ENCODE measurements around the gene PGA3. TPM values are rescaled to one million over a fixed set of nuclear protein-coding genes. Genes with fewer than 3 reads are reported as not detected.

The PGA3 gene
- total RNA-seq, 2 donors from 2014 or later: not detected

DNA sequence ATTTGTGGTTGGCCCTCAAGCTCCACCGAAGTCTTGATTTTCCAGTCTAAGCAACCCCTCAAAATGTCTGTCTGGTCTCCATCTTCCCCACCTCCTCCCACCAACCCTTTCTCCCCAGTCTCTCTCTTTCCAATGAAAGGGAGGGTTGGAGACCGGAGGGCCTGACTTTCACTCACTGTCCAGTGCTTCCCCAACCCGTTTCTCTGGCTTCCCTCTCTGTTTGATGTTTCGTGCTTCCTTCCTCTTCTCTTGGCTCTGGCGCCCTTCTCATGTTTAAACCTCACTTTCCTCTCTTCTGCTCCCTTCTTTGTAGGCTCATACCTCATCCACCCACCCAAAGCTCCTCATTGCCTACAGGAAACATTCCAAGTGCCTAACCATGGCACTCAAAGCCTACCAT lies 31.0 kb upstream of the PGA3 start:
- no peaks in the 10 kb centered on the region for H3K4me1 ChIP-seq (ENCODE audit: control insufficient read depth, insufficient read depth, low read length)
- Mint-ChIP-seq H3K36me3 (ENCODE audit: low read depth) (no peaks in the 10 kb centered on the region), H3K27ac (no peak overlapping the region), H3K27me3 (ENCODE audit: insufficient read depth) (peaks cover 62% of the 10 kb centered on the region), H3K4me3 (no peak overlapping the region), H3K4me1 (peaks cover 8% of the 10 kb centered on the region), H3K9me3 (peaks cover 18% of the 10 kb centered on the region)
- DNase-seq: no peak
- H3K27me3 ChIP-seq (ENCODE audit: control insufficient read depth, insufficient read depth, low read length, poor library complexity, severe bottlenecking): peaks cover 20% of the 10 kb centered on the region
- H3K4me3 ChIP-seq (ENCODE audit: low read length): no peak overlapping the region
- no peaks in the 10 kb centered on the region for H3K36me3 ChIP-seq (ENCODE audit: control insufficient read depth, insufficient read depth, low read length)
- 84 to 89% methylated on average over 5 of the region's 5 CpGs for WGBS, 2 experiments (ENCODE audit: insufficient coverage in 1 of 2, insufficient read length in 1 of 2)
- TF ChIP-seq, protein P1, sequence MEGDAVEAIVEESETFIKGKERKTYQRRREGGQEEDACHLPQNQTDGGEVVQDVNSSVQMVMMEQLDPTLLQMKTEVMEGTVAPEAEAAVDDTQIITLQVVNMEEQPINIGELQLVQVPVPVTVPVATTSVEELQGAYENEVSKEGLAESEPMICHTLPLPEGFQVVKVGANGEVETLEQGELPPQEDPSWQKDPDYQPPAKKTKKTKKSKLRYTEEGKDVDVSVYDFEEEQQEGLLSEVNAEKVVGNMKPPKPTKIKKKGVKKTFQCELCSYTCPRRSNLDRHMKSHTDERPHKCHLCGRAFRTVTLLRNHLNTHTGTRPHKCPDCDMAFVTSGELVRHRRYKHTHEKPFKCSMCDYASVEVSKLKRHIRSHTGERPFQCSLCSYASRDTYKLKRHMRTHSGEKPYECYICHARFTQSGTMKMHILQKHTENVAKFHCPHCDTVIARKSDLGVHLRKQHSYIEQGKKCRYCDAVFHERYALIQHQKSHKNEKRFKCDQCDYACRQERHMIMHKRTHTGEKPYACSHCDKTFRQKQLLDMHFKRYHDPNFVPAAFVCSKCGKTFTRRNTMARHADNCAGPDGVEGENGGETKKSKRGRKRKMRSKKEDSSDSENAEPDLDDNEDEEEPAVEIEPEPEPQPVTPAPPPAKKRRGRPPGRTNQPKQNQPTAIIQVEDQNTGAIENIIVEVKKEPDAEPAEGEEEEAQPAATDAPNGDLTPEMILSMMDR (conservative IDR thresholded peaks at IDR 0.05): no peak
- H3K27ac ChIP-seq (ENCODE audit: low read depth, low read length): no peak overlapping the region
- H3K9ac ChIP-seq (ENCODE audit: extremely low read depth, low read length, poor library complexity, severe bottlenecking): no peak overlapping the region
- peaks cover 13% of the 10 kb centered on the region for H3K9me3 ChIP-seq (ENCODE audit: control insufficient read depth, low read length)

DNA sequence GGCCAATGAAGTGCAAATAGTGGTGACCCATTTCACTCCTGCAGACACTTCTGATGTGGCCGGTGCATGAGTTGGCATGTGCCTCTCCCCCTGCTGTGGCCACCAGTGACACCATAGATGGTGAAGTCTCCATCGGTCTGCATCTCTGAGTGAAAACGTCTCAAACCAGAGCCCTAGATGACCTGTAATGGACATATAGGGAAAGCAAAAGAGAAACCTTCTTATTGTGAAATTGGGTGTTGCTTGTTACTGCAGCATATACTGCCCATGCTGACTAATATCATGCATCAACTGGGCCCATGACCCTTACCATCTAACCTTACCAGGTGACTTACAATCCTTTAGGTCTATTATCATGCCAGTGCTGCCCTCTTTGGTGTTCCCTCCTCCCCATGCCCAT lies 30.4 kb upstream of the PGA3 start:
- Histone ChIP-seq H3K36me3 (ENCODE audit: control insufficient read depth, insufficient read depth, low read length) (no peaks in the 10 kb centered on the region), H3K27ac (ENCODE audit: low read depth, low read length) (no peak overlapping the region), H3K9ac (ENCODE audit: extremely low read depth, low read length, poor library complexity, severe bottlenecking) (no peak overlapping the region), H3K9me3 (ENCODE audit: control insufficient read depth, low read length) (peaks cover 13% of the 10 kb centered on the region), H3K4me3 (ENCODE audit: low read length) (no peak overlapping the region), H3K27me3 (ENCODE audit: control insufficient read depth, insufficient read depth, low read length, poor library complexity, severe bottlenecking) (peaks cover 20% of the 10 kb centered on the region), H3K4me1 (ENCODE audit: control insufficient read depth, insufficient read depth, low read length) (no peaks in the 10 kb centered on the region)
- Mint-ChIP-seq H3K4me1 (peaks cover 8% of the 10 kb centered on the region), H3K9me3 (peaks cover 14% of the 10 kb centered on the region), H3K27me3 (ENCODE audit: insufficient read depth) (peaks cover 62% of the 10 kb centered on the region), H3K4me3 (no peak overlapping the region), H3K36me3 (ENCODE audit: low read depth) (no peaks in the 10 kb centered on the region), H3K27ac (no peak overlapping the region)
- no peak for DNase-seq
- TF ChIP-seq, protein P1 (conservative IDR thresholded peaks at IDR 0.05): no peak
- 87 to 90% methylated on average over 3 of the region's 3 CpGs for WGBS, 2 experiments (ENCODE audit: insufficient coverage in 1 of 2, insufficient read length in 1 of 2)

DNA sequence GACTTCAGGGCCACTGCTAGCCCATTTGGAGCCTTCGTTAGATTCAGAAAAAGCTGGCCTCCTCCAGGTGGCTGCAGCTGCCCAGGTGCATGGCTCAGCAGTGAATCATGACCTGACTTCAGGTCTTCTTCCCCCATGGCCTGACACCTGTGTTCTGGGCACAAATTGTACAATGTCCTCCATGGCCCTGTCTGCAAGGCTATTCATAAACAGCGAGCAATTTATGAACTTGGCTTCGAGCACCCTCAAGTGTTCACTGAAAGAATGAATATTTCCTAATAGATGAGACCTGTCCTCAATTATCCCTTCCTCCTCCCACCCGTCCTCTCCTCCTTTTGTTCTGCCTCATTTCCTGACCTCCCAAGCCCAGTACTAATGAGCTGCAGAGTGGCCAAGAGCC lies 29.9 kb upstream of the PGA3 start:
- TF ChIP-seq, protein P1 (conservative IDR thresholded peaks at IDR 0.05): no peak
- no peak overlapping the region for H3K27ac Mint-ChIP-seq
- Histone ChIP-seq H3K9ac (ENCODE audit: extremely low read depth, low read length, poor library complexity, severe bottlenecking) (no peak overlapping the region), H3K36me3 (ENCODE audit: control insufficient read depth, insufficient read depth, low read length) (no peaks in the 10 kb centered on the region), H3K4me1 (ENCODE audit: control insufficient read depth, insufficient read depth, low read length) (no peaks in the 10 kb centered on the region), H3K27me3 (ENCODE audit: control insufficient read depth, insufficient read depth, low read length, poor library complexity, severe bottlenecking) (peaks cover 20% of the 10 kb centered on the region), H3K4me3 (ENCODE audit: low read length) (no peak overlapping the region), H3K9me3 (ENCODE audit: control insufficient read depth, low read length) (peaks cover 13% of the 10 kb centered on the region), H3K27ac (ENCODE audit: low read depth, low read length) (no peak overlapping the region)
- WGBS, 2 experiments (ENCODE audit: insufficient coverage in 1 of 2, insufficient read length in 1 of 2): 86 to 87% methylated on average over 3 to 4 of the region's 4 CpGs
- peaks cover 8% of the 10 kb centered on the region for H3K4me1 Mint-ChIP-seq
- no peak overlapping the region for H3K4me3 Mint-ChIP-seq
- DNase-seq: no peak
- peaks cover 12% of the 10 kb centered on the region for H3K9me3 Mint-ChIP-seq
- H3K36me3 Mint-ChIP-seq (ENCODE audit: low read depth): no peaks in the 10 kb centered on the region
- peaks cover 62% of the 10 kb centered on the region for H3K27me3 Mint-ChIP-seq (ENCODE audit: insufficient read depth)

Measured in endodermal cell (in vitro differentiated cells).